Mucosa of descending colon (tissue), 3 donors: Measurements from ENCODE around the gene TEX101. TPM values are rescaled to one million over a fixed set of nuclear protein-coding genes. Genes with fewer than 3 reads are reported as not detected.
A peak's percentile ranks its signal among the peaks of the same experiment; 100 is the strongest.
"Not testable (repeated sequence)": the region's sequence is repeated elsewhere in the genome, so short reads cannot be mapped to it uniquely, and the experiment has no call there.

Source experiments
- ATAC-seq: fragments of 200-7000 bp; cut with Tn5 transposase; one replicate; pipeline ENCODE4 v1.9.1; 2020; ENCODE audit warnings: mild to moderate bottlenecking, moderate library complexity
- DNase-seq, 3 donors: peaks; one replicate each; pipeline ENCODE4 v3.0.0-alpha.2; 2020
- H3K36me3 ChIP-seq: fragments of 200-600 bp; one replicate; pipeline ENCODE4 v1.8.0; 2021; ENCODE audit warnings: low read depth, mild to moderate bottlenecking
- H3K4me1 ChIP-seq: fragments of 200-600 bp; one replicate; pipeline ENCODE4 v1.8.0; 2021; ENCODE audit warnings: low read depth, mild to moderate bottlenecking
- H3K4me3 ChIP-seq: fragments of 200-600 bp; one replicate; pipeline ENCODE4 v1.8.0; 2021; ENCODE audit warnings: mild to moderate bottlenecking
- H3K9me3 ChIP-seq: fragments of 200-600 bp; one replicate; pipeline ENCODE4 v1.8.0; 2021; ENCODE audit warnings: mild to moderate bottlenecking
- intact Hi-C, 2 donors: fragments of 100-400 bp; cut with DNase I in 1 of 2; cut with micrococcal nuclease in 1 of 2; formaldehyde crosslinking; loops; one replicate each; pipeline versions ENCODE4 v1.11.0 to v1.11.1; 2022; cut with DNase I, micrococcal nuclease
- total RNA-seq, 3 donors: library from RNA; stranded (reverse); fragmentation: NEBNext Ultra II Directional in 2 of 3; extraction: Animal tissue kit (Norgen Biotek cat#: 25700) in 2 of 3; gene quantifications; one replicate each; pipeline versions ENCODE4 v1.2.1 to v1.2.4, GENCODE V29; 2021 to 2023
- TF ChIP-seq, protein P1 (sequence below): fragments of 200-600 bp; IDR thresholded peaks from one replicate; pipeline ENCODE4 v1.8.0; 2022; ENCODE audit warnings: antibody characterized with exemption, mild to moderate bottlenecking
- donor health status: DM: no; HTN: no; CAD: no; lungs with moderate emphysema.
- donor health status: DM: no; HTN: no; CAD: no.
- donor health status: DM: no; HTN: yes; CAD: no.

The TEX101 gene
- total RNA-seq, 3 donors from 2014 or later, result 0.35 TPM; not detected in 2

DNA sequence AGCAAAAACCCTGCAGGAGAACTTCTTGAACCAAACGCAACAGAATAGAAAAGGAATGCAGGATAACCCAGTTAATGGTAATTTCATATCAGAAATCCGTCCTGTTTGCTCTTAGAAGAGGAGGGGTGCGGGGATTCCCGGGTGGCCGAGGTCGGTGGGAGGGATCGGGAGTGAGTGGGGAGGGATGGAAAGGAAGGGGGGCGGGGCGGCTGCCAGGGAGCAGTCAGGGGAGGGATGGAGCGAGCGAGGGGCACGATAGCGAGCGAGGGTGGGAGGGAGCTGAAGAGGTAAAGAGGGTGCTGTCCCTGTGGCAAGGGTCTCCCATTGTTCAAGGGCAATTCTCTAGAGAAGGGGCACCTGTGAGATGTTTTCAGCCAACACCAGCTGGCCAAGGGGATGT is 34.7 kb upstream of the TEX101 start:
- intact Hi-C loops, result no loop called here
- no peaks in the 10 kb centered on the region for H3K36me3 ChIP-seq
- DNase-seq (no peak), ATAC-seq (no peak)
- H3K4me1 ChIP-seq, result peaks cover 6% of the 10 kb centered on the region
- TF ChIP-seq, protein P1, sequence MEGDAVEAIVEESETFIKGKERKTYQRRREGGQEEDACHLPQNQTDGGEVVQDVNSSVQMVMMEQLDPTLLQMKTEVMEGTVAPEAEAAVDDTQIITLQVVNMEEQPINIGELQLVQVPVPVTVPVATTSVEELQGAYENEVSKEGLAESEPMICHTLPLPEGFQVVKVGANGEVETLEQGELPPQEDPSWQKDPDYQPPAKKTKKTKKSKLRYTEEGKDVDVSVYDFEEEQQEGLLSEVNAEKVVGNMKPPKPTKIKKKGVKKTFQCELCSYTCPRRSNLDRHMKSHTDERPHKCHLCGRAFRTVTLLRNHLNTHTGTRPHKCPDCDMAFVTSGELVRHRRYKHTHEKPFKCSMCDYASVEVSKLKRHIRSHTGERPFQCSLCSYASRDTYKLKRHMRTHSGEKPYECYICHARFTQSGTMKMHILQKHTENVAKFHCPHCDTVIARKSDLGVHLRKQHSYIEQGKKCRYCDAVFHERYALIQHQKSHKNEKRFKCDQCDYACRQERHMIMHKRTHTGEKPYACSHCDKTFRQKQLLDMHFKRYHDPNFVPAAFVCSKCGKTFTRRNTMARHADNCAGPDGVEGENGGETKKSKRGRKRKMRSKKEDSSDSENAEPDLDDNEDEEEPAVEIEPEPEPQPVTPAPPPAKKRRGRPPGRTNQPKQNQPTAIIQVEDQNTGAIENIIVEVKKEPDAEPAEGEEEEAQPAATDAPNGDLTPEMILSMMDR, result no peak
- no peak overlapping the region for H3K4me3 ChIP-seq
- H3K9me3 ChIP-seq, result no peaks in the 10 kb centered on the region

DNA sequence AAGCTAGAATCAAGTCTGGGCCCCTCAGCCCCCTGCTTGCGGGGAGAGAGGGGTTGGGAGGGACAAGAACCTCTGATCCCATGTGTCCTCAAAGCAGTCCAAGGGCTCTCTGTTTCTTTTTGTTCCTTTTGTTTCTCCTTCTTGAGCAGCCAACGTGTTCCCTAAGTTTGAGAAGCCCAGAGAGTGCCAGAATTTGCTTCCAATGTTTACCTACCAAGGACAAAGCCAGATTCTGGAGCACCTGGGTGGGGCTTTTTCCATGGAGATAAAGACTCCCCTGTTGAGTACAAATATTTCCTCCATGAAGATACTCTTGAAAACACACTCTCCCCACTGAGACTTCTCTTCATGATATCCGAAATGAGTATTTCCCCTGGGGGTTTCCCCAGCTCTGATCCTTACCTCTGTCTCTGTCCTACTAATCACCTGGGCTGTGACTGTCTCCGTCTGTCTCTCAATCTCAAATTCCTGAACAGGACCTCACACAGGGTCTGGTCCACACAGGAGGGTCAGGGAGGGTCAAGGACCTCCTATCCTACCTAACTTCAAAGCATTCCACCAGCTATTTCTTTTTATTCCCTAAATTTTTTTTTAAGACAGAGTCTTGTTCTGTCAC is 33.8 kb upstream of the TEX101 start:
- Histone ChIP-seq H3K4me3 (no peak overlapping the region), H3K9me3 (no peaks in the 10 kb centered on the region), H3K4me1 (peaks cover 6% of the 10 kb centered on the region), H3K36me3 (no peaks in the 10 kb centered on the region)
- intact Hi-C loops, result no loop called here
- ATAC-seq, result peak; percentile 17
- DNase-seq, result no peak
- TF ChIP-seq, protein P1, result no peak

- H3K9me3 ChIP-seq, H3K36me3 ChIP-seq, H3K4me1 ChIP-seq, intact Hi-C loops, H3K4me3 ChIP-seq: not testable (repeated sequence)
- DNase-seq (peak in 1 of 3 donors; percentile 45), ATAC-seq (peak; percentile 82)
Observed at GRCh38 chr19:43382586-43383216, 32.0 kb upstream of the TEX101 start.

DNA sequence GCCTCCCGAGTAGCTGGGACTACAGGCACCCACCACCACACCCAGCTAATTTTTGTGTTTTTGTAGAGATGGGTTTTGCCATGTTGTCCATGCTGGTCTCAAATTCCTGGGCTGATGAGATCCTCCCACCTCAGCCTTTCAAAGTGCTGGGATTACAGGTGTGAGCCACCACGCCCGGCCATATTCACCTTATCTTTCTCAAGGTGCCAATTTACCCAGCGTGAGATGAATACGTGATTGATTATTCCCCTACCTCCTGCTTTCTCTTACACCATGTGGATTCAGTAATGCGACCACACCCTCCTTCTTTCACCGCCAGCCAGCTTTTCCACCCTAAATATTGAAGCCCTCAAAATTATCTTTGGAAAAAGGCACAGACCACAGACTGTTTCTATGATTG is 31.4 kb upstream of the TEX101 start:
- H3K9me3 ChIP-seq, H3K4me1 ChIP-seq, intact Hi-C loops, H3K4me3 ChIP-seq, H3K36me3 ChIP-seq: not testable (repeated sequence)
- peak in 1 of 3 donors; percentile 24 for DNase-seq
- peak; percentile 83 for ATAC-seq

GRCh38 chr19:43383759-43384158 is 30.9 kb upstream of the TEX101 start:
- DNase-seq, H3K36me3 ChIP-seq, H3K9me3 ChIP-seq, H3K4me3 ChIP-seq, ATAC-seq, intact Hi-C loops, H3K4me1 ChIP-seq: not testable (repeated sequence)

- H3K4me1 ChIP-seq, H3K9me3 ChIP-seq, ATAC-seq, H3K4me3 ChIP-seq, intact Hi-C loops, DNase-seq, H3K36me3 ChIP-seq: not testable (repeated sequence)
Observed at GRCh38 chr19:43390903-43391551, 23.7 kb upstream of the TEX101 start.

DNA sequence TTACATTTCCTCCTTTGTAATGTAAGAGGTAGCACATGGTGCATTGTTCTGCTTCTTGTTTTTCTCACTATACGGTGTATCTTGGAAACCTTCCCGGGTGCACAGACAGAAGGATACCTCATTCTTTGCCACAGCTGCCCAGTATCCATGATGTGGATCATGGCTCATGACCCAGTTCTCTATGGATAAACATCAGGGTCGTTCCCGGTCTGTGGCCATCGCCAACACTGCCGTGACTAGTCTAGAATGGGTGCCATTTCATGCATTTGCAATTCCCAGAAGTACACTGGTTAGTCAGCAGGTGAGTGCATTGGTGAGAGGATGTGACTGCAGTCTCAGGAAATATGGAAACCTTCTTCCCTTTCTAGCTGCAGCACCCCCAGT is 23.1 kb upstream of the TEX101 start:
- H3K9me3 ChIP-seq, H3K36me3 ChIP-seq, ATAC-seq, intact Hi-C loops, H3K4me1 ChIP-seq, DNase-seq, H3K4me3 ChIP-seq: not testable (repeated sequence)

DNA sequence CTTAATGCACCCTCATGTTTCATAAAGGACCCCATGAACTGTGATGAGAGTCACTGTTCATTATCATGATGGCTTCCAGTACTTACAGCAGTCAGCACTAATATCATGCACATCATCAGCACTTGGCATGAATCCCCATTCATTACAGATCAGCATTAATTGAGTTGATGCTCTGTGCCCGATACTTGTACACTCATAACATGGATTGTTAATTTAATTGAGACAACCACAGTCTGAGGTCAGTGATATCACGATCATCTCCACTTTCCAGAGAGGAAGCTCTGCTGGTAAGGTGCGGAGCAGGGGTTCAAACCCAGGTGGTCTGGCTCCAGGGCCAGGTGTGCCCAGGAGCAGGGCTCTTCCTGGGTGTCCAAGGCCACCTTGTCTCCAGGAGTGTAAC is 21.2 kb upstream of the TEX101 start:
- DNase-seq, H3K4me1 ChIP-seq, H3K36me3 ChIP-seq, H3K9me3 ChIP-seq, intact Hi-C loops, H3K4me3 ChIP-seq: not testable (repeated sequence)
- peak; percentile 24 for ATAC-seq
